GM21390 (cell line): ENCODE measurements around the gene IL16.

Experiments
- ATAC-seq: cut with Tn5 transposase; IDR thresholded peaks from one replicate; pipeline ENCODE4 v1.9.1; 2021; ENCODE audit not compliant: unreplicated experiment

IL16 gene

GRCh38 chr15:81289910-81290309 lies 93.2 kb downstream of the IL16 start:
- ATAC-seq: no peak

GRCh38 chr15:81291916-81292522 lies 95.3 kb downstream of the IL16 start:
- ATAC-seq: no peak

- ATAC-seq: peak; percentile 29
Observed at GRCh38 chr15:81292523-81293001, 95.9 kb downstream of the IL16 start.

- peak; percentile 62 for ATAC-seq
Observed at GRCh38 chr15:81293728-81294515, 97.2 kb downstream of the IL16 start.

GRCh38 chr15:81294516-81294880 lies 97.8 kb downstream of the IL16 start:
- ATAC-seq: no peak

- no peak for ATAC-seq
Observed at GRCh38 chr15:81295486-81296121, 98.9 kb downstream of the IL16 start.

GRCh38 chr15:81296186-81296585 lies 99.5 kb downstream of the IL16 start:
- no peak for ATAC-seq

GRCh38 chr15:81296673-81297072 lies 100.0 kb downstream of the IL16 start:
- ATAC-seq: peak; percentile 45

GRCh38 chr15:81297147-81297572 lies 100.5 kb downstream of the IL16 start:
- no peak for ATAC-seq

GRCh38 chr15:81297603-81298575 lies 101.2 kb downstream of the IL16 start:
- no peak for ATAC-seq

GRCh38 chr15:81298611-81299010 lies 101.9 kb downstream of the IL16 start:
- no peak for ATAC-seq

- no peak for ATAC-seq
Observed at GRCh38 chr15:81299156-81299555, 102.5 kb downstream of the IL16 start.

GRCh38 chr15:81299630-81300273 lies 103.1 kb downstream of the IL16 start:
- ATAC-seq: no peak

GRCh38 chr15:81301385-81301784 lies 104.7 kb downstream of the IL16 start:
- no peak for ATAC-seq

- peak; percentile 77 for ATAC-seq
Observed at GRCh38 chr15:81301815-81302399, 105.2 kb downstream of the IL16 start.

GRCh38 chr15:81302701-81303109 lies 106.0 kb downstream of the IL16 start:
- no peak for ATAC-seq

- no peak for ATAC-seq
Observed at GRCh38 chr15:81303244-81304225, 106.9 kb downstream of the IL16 start.

GRCh38 chr15:81304226-81304625 lies 107.5 kb downstream of the IL16 start:
- no peak for ATAC-seq

- no peak for ATAC-seq
Observed at GRCh38 chr15:81308260-81308659, 111.6 kb downstream of the IL16 start.
